HG03060 (cell line): ENCODE measurements around the gene ARL11.
"Not testable (repeated sequence)": the region's sequence is repeated elsewhere in the genome, so short reads cannot be mapped to it uniquely, and the experiment has no call there.

ENCODE experiments used
- ATAC-seq: cut with Tn5 transposase; IDR thresholded peaks from one replicate; pipeline ENCODE4 v1.9.1; 2021; ENCODE audit warnings: low read depth, moderate number of reproducible peaks; ENCODE audit not compliant: unreplicated experiment

ARL11 gene

DNA sequence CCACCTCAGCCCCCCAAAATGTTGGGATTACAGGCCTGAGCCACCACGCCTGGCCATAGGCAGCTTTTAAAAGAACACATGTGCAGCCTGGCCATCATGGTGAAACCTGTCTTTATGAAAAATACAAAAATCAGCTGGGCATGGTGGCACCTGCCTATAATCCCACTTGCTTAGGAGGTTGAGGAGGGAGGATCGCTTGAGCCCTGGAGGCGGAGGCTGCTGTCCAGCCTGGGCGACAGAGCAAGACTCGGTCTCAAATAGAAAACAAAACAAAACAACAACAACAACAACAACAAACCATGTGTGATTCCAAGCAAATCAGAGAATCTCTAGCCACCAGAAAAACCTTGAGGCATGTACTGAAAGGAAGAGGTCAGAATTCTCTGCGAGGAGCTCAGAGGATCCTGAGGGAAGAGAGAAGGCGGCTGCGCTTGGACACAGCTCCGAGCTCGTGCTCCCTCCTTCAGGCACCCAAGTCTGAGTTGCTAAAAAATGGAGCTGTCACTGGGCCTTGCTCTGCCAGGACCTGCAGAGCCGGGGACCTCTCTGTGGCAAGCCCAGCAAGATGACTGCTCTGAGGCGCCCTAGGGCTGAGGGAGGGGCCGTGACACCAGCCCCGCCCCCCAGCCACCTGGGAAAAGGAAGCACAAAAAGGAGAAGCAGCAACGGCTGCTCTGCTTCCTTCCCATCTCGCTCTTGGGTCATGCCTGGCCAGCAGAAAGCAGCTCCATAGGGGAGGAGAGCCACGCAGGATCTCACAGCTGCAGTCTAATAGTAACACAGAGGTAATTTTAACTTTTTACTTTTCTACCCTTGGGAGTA, at the start of gene ARL11:
ARL11 (plus strand) TSS at position 677 of the 822 bp plus-strand sequence. CDS start 1,941 bp downstream, outside the sequence.
- peak; percentile 70 for ATAC-seq

DNA sequence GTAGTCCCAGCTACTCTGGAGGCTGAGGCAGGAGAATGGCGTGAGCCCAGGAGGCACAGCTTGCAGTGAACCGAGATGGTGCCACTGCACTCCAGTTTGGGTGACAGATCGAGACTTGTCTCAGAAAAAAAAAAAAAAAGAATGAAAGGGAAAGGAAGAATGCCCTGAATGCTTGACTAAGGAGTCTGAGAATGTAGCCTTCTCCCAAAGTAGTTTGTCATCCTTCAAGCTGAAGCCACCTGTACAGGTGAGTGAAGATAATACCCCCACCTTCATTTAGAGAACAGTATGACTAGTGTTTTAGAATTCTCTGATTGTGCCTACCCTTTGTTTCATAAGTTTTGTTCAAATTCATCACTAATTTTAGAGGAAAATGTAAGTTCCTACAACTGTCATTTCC, 48.8 kb upstream of the ARL11 start:
- no peak for ATAC-seq

DNA sequence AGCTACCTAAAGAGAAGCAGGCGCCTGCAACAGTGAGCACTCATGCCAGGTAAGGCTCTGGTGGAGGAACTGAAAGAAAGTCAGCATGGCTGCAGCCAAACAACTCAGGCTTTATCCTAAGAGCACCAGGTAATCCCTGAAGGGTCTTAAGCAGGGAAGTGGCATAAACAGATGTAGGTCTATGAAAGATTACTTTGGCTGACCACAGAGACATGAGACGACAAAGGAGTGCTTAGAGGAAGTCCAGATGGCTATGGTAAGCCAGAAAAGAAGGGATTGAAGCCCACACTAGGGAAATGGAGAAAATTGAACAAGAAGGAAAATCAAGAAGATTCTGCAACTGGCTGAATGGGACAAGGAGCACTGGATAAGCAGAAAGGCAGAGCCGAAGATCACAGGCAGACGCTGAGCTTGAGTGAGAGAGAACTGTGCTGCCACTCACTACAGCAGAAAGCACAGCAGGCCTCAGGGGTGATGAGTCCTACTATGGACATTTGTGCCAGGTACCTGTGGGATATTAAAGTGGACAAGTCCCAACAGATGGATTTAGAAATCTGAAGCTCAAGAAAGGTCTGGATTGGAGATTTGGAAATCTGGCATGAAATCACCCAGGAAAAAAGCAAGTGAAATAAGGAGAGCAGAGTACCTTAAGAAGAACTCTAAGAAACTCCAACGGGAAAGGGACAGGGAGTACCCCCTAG, 47.2 kb upstream of the ARL11 start:
- ATAC-seq: no peak

DNA sequence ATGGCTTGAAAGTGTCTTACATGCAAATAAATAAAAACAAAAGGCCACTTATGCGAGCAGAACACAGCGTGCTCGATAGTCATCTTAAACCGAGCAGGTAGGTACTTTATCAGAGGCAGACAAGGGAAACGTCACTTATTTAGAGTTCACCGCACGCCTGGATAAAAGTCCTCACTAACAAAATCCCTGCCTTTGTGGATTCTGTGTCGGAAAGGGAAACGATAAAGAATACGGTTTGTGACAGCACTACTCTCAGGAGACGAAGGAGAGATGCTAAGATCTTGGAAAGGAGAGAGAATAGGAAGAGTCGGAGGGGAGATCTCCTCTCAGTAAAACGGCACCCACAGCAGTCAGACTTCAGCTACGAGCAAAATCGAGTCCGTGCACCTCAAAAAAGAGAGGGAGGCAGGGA, 43.5 kb upstream of the ARL11 start:
- no peak for ATAC-seq

DNA sequence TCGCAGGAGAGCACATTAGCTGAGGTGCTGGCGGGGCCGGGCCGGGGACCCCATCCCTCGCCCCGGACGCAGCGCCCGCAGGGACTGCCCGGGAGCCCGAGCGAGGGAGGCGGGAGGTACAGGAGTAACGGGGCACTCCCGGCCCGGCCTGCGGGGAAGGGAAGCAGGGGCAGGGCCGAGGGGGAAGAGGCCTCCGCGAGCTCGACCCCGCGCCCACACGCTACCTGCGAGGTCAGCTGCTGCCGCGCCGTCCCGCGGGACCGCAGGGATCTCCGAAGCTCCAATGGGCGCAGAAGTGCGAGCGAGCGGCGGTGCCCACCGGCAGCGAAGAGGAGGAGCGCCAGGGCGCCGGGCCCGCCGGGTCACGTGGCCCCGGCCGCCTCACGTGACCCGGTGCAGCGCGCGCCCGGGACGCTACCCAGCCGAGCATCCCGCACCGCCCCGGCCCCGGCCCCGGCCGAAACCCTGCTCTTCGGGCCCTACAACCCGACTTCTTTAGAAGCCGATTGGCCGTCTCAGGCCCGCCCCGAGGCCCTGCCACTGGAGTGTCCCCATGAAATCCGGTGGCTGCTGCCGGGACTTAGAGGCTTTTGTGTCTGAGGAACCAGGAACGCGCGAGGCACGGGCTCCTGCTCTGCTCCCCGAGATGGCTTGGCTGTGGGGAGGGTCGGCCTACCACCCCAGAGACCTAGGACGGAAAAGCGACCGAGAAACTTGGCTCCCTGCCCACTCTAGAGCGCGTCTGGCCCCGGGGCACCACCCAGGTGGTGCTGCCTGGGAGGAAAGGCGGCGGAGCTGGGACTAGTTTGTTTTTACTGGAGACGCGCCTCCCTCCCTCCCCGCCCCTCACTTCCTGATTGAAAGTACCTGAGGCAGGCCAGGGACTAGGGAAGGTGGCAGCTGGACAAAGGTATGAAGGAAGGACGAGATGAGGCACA, 42.8 kb upstream of the ARL11 start, which contains the start of gene RCBTB1:
RCBTB1 (minus strand) TSS at position 339 of the 938 bp plus-strand sequence. CDS start 18,279 bp downstream, outside the sequence.
- no peak for ATAC-seq

DNA sequence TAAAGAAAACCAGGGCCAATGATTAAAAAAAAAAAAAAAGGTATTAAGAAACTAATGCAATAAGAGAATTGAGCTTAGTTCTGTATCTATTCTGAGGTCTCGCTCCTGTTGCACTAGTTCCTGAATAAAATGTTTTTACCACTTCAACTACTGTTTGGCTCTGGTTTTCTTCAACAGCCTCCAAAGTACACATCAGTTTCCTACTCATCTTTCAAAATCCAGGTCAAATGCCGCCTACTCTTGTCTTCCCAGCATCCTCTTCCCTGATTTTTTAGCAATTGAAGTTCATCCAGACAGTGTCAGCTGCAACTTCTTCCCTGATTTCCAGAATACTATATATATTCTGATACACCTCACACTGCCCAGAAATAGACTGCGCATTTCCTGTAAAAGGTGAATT, 41.6 kb upstream of the ARL11 start:
- no peak for ATAC-seq

DNA sequence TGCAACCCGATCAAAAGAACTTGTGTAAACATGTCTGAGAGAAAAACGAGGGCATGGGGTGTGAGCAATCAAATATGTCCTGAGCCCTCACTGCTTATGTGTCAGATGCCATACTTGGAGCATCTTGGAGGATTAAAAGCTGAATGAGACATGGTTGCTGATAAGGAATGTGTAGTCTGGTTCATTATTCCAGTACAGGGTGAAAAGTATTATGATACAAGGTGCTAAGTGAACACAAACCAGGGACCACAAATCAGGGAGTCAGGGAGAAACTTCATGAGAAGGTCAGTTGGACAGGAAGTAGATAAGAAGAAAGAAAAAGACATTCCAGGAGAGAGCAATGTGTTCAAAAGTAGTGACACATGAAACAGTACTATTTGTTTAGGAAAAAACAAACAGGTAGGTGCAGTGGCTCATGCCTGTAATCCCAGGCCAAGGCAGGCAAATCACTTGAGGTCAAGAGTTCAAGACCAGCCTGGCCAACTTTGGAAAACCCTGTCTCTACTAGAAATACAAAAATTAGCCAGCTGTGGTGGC, 40.9 kb upstream of the ARL11 start:
- no peak for ATAC-seq

DNA sequence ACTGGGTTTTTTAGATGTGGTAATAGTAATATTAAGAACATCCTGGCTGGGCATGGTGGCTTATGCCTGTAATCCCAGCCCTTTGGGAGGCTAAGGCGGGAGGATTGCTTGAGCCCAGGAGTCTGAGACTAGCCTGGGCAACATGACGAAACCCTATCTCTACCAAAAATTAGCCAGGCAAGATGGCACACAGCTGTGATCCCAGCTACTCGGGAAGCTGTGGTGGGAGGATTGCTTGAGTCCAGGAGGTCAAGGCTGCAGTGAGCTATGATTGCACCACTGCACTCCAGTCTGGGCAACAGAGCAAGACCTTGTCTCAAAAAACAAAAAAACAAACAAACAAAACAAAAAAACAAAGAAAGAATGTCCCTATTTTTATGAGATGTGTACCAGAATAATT, 37.6 kb upstream of the ARL11 start:
- not testable (repeated sequence) for ATAC-seq

DNA sequence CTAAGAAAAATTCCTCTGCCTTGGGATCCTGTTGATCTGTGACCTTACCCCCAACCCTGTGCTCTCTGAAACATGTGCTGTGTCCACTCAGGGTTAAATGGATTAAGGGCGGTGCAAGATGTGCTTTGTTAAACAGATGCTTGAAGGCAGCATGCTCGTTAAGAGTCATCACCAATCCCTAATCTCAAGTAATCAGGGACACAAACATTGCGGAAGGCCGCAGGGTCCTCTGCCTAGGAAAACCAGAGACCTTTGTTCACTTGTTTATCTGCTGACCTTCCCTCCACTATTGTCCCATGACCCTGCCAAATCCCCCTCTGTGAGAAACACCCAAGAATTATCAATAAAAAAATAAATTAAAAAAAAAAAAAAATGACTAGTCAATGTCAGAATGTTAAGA, 34.4 kb upstream of the ARL11 start:
- ATAC-seq: not testable (repeated sequence)

DNA sequence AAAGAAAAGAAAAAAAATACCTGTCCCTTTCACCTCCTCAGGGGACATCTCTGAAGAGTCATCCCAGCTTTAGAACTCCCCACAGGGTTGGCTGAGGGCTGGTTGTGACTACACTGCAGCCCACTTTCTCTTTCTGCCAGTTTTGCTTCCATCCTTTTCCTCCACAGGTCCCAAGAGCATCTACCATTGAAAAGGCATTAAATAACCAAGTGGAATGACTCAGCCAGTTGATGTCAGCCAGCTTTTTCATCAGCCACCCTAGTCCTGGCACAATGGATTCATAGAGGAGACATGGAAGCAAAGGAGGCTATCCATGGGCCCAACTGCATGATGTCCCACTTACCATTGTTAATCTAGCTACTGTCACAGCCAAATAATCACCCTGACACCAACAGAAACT, 33.7 kb upstream of the ARL11 start:
- ATAC-seq: no peak

DNA sequence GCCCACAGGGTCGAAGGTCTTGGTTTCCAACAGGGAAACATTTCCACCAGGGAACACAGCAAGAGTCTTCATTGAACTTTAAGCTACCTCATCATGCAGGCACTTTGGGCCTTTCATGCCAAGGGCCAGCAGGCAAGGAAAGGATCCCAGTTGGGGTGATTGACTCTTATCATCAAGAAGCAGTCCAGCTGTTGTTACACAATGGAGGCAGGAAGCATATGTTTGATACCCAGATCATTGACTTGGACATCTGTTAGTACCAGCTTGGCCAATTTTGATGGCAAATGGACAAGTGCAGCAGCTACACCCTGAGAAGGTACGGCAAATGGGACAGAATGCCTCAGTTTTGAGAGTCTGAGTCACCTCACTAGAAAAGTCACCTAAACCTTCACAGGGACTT, 32.1 kb upstream of the ARL11 start:
- no peak for ATAC-seq

DNA sequence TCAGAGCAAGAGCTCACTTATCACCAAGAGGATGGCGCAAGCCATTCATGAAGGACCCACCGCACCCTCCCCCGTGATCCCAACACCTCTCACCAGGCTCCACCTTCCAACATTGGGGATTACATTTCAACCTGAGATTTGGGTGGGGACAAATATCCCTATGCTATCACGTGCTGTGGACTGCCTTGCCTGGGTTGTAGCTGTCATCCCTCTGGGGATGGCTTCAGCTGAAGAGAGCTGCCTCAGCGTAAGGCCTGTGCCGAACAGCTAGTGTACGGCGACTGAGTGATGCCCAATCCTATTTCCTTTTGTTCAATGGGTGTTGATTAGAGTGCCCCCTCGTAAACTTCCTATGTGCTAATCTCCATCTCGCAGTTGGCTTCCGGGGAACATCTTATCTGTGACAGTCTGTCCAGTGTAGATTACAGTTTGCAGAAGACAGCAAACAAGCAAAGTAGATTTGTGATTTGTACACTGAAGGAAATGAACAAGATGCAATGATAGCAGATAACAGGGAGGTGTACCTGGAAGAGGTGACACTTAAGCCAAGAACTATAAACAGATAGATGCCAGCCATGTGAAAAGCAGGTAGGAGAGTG, 31.2 kb upstream of the ARL11 start:
- ATAC-seq: no peak

DNA sequence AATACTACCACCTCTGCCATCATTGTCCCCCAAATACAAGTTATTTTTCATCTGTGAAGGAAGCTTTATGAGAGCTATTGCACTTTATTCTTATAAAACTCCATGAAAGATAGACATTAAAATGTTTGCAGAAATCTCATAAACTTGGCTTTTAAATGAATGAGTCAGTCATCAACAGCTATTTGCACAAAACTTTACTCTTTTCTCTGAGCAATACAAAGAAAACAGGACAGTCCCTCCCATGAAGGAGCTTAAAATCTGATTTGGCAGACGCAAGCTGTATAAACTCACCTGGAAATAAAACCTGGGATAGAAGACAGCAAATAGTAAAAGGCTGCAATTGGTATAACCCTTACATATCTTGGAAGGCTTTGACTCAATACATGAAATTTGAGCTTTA, 26.3 kb upstream of the ARL11 start:
- ATAC-seq: no peak

DNA sequence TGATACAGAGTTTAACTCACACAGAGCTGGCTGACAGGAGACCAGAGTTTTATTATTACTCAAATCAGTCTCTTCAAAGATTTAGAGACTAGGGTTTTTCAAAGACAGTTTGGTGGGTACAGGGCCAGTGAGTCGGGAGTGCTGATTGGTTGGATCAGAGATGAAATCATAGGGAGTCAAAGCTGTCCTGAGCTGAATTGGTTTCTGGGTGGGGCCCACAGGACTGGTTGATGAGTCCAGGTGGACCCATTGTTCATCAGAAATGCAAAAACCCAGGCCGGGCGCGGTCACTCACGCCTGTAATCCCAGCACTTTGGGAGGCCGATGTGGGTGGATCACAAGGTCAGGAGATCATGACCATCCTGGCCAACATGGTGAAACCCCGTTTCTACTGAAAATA, 25.7 kb upstream of the ARL11 start:
- not testable (repeated sequence) for ATAC-seq

DNA sequence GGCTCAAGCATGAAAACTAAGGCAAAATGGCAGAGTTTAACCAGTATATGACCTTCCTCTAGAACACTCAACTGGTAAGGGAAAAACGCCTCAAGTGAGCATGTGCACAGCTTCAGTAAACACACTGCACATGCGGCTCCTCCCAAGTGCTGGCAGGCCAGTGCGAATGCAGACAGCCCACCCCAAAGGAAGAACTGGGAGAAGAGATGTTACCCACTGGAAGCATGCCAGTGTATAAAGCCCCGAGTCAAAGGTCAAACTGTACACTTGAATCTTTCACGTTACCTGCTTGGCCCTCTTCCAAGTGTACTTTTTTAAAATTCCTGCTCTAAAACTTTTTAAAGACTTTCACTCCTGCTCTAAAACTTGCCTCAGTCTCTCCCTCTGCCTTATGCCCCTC, 23.7 kb upstream of the ARL11 start:
- no peak for ATAC-seq

DNA sequence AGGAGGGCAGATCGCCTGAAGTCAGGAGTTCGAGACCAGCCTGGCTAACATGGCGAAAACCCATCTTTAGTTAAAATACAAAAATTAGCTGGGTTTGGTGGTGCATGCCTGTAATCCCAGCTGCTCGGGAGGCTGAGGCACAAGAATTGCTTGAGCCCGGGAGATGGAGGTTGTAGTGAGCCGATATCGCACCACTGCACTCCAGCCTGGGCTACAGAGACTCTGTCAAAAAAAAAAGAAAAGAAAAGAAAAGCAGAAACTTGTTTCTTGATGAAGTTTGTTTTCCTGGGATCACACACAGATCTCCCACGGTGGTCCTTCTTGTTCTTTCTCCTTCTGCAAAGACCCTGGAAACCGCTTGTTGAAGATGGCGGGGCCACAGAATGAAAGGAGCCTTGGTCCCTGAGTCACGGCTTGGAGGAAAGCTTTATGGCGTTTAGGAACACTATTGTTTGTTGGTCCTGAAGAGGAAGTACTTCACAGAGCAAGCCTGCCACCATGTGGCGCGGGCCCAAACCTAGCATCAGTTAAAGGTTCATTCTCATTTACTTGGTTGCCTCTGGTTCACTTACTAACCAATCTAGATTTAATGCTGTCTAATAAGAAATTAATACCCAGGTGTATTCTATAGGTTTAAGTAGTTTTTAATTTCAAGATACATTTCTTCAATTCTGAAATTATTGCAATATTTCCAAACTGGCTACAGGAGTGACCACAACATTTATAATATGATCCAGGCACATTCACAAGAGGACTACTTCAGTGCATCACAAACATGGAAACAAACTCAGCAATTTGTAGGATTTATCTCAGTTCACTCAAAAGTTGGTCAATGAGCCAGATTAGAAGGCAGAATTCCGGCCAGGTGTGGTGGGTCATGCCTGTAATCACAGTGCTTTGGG, 21.3 kb upstream of the ARL11 start:
- peak; percentile 90 for ATAC-seq

DNA sequence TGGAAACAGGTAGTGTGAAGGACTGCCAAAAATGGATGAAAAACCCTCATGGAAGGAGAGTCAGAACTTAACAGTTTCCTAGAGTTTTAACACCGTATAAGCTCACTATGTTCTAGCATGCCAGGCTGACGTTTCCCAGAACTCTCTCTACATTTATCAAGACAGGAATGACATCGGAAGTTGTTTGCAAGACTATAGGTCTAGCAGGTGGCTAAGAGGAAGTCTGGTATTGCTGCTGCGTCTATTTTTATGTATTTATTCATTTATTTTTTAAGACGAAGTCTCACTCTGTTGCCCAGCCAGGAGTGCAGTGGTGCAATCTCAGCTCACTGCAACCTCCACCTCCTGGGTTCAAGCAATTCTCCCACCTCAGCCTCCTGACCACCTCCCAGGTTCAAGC, 20.5 kb upstream of the ARL11 start:
- no peak for ATAC-seq

DNA sequence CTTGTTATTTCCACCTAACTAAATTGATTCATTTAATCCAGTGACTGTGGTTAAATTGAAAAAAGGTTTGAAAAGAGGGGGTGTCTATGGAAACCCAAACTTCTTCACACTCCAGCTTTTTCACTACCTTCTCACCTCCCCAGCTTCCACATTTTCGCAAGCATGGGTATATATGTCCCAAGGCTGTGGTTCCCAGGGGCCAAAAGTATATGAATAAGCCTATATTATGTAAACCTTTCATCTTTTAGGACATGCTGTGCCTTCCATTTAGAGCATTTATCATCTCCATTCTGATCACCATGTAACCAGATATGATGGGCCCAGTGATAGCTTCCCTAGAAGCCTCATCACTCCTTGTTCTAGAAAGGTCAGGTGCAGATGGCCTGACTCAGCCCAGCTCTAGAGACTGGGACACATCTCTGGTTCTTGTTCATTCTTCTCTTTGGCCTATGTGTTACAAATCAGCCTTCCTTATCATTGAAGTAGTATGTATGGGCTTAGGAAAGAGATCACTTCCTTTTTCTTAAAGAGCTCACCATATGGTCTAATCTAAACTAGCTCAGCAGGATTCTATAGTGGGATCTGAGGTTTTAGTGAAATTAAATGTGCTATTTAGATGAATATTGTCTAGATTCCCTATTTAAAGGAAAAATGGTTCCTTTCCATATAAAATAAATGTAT, 19.5 kb upstream of the ARL11 start:
- ATAC-seq: no peak

DNA sequence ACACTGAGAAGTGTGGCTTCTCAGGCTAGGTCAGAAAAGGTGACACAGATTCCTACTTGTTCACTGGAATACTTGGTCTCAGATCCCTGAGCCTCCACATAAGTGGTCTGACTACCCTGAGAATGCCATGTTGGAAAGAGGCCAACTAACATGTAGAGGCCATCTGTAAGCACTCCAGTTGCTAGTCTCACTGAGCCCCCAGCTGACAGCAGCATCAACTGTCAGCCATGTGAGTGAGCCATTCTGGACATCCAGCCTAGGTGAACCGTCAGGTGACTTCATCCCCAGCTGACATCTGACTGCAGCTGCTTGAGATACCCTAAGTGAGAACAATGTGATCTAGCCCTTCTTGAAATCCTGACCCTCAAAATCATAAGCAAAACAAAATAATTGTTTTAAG, 18.1 kb upstream of the ARL11 start:
- no peak for ATAC-seq
